ENCODE data around the gene TC2N.

DNA sequence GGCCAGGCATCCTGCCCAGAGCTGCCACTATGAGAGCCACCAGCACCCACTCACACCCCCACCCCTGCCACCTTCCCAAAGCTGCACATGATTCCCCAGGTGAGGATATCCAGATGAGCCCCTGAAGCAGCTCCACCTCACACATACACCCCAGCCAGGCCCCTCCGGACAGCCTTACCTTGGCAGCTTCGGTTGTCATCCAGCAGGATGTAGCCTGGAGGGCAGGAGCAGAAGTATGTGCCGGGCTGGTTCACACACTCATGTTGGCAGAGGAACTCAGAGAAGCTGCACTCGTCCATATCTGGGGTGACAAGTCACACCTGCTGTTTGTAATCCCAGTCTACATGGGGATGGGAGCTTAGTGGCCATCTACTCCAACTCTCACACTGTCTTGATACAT, 15.4 kb upstream of the TC2N start:
- no peak for TF ChIP-seq POLR2AphosphoS5 (IDR thresholded peaks at IDR 0.05; ENCODE audit: insufficient read depth in 1 of 2, low read depth in 1 of 2)
- TF ChIP-seq, protein P1, sequence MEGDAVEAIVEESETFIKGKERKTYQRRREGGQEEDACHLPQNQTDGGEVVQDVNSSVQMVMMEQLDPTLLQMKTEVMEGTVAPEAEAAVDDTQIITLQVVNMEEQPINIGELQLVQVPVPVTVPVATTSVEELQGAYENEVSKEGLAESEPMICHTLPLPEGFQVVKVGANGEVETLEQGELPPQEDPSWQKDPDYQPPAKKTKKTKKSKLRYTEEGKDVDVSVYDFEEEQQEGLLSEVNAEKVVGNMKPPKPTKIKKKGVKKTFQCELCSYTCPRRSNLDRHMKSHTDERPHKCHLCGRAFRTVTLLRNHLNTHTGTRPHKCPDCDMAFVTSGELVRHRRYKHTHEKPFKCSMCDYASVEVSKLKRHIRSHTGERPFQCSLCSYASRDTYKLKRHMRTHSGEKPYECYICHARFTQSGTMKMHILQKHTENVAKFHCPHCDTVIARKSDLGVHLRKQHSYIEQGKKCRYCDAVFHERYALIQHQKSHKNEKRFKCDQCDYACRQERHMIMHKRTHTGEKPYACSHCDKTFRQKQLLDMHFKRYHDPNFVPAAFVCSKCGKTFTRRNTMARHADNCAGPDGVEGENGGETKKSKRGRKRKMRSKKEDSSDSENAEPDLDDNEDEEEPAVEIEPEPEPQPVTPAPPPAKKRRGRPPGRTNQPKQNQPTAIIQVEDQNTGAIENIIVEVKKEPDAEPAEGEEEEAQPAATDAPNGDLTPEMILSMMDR (IDR thresholded peaks at IDR 0.05): no peak
